Activated B cell treated with CpG ODN at 0.5 μM for 24 hours (primary cell): Measurements from ENCODE around the gene LIPC. TPM values are rescaled to one million over a fixed set of nuclear protein-coding genes. Genes with fewer than 3 reads are reported as not detected.

ENCODE experiments used
- ATAC-seq: fragments of 200-7000 bp; cut with Tn5 transposase; one replicate; pipeline ENCODE4 v1.10.0; 2021; ENCODE audit warnings: low read depth, mild to moderate bottlenecking, moderate library complexity
- CTCF ChIA-PET: fragments of 350-600 bp; sonication (Branson Sonifier 250); formaldehyde crosslinking; loops from one replicate; lab custom pipeline; 2021; ENCODE audit warnings: antibody characterized with exemption; lab: Charles Lee
- POLR2A ChIA-PET: fragments of 350-600 bp; sonication (Branson Sonifier 250); formaldehyde crosslinking; loops from one replicate; lab custom pipeline; 2021; ENCODE audit warnings: antibody characterized with exemption; lab: Charles Lee
- DNase-seq: peaks from one replicate; pipeline ENCODE4 v3.0.0; 2022
- H3K27ac Mint-ChIP-seq: one replicate; pipeline ENCODE4 v1.8.0; 2020; ENCODE audit warnings: mixed read lengths
- H3K27me3 Mint-ChIP-seq: one replicate; pipeline ENCODE4 v1.8.0; 2021; ENCODE audit warnings: mixed read lengths
- H3K36me3 Mint-ChIP-seq: one replicate; pipeline ENCODE4 v1.8.0; 2021; ENCODE audit warnings: low read depth, mixed read lengths
- H3K4me1 Mint-ChIP-seq: one replicate; pipeline ENCODE4 v1.8.0; 2021; ENCODE audit warnings: mixed read lengths
- H3K4me3 Mint-ChIP-seq: one replicate; pipeline ENCODE4 v1.8.0; 2020; ENCODE audit warnings: mild to moderate bottlenecking, mixed read lengths
- H3K9me3 Mint-ChIP-seq: one replicate; pipeline ENCODE4 v1.8.0; 2020; ENCODE audit warnings: mixed read lengths
- intact Hi-C: fragments of 100-400 bp; cut with micrococcal nuclease; formaldehyde crosslinking; loops from one replicate; pipeline ENCODE4 v1.15.1; 2024
- total RNA-seq: library from RNA; stranded (reverse); gene quantifications from 2 replicates; pipeline ENCODE4 v1.2.3, GENCODE V29; 2022
- TF ChIP-seq, protein P1 (sequence below): fragments of 200-600 bp; IDR thresholded peaks from one replicate; pipeline ENCODE4 v1.8.0; 2022; ENCODE audit warnings: antibody characterized with exemption, mild to moderate bottlenecking

LIPC gene
- total RNA-seq, 1 donor from 2014 or later: not detected

DNA sequence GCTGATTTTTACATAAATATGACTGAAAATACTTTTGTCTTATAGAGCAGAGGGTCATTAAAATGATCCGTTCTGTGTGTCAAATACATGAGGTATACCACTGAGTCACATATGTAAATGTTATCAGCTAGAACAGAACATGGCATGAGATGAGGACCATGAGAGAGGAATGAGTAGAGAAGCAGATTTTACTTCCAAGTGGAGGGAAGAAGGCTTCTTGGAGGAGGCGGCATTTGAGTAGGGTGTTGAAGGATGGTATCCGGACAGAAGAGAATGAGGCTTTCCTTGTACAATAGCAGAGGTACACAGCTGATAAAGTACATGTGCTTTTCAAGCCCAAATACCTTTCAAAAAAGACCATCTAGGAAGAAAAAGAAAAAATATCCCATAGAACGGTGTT is 4.8 kb downstream of the LIPC start:
- no peak for DNase-seq
- no peaks in the 10 kb centered on the region for H3K4me1 Mint-ChIP-seq
- no peak for ATAC-seq
- TF ChIP-seq, protein P1, sequence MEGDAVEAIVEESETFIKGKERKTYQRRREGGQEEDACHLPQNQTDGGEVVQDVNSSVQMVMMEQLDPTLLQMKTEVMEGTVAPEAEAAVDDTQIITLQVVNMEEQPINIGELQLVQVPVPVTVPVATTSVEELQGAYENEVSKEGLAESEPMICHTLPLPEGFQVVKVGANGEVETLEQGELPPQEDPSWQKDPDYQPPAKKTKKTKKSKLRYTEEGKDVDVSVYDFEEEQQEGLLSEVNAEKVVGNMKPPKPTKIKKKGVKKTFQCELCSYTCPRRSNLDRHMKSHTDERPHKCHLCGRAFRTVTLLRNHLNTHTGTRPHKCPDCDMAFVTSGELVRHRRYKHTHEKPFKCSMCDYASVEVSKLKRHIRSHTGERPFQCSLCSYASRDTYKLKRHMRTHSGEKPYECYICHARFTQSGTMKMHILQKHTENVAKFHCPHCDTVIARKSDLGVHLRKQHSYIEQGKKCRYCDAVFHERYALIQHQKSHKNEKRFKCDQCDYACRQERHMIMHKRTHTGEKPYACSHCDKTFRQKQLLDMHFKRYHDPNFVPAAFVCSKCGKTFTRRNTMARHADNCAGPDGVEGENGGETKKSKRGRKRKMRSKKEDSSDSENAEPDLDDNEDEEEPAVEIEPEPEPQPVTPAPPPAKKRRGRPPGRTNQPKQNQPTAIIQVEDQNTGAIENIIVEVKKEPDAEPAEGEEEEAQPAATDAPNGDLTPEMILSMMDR: no peak
- H3K4me3 Mint-ChIP-seq: no peak overlapping the region
- no peaks in the 10 kb centered on the region for H3K27me3 Mint-ChIP-seq
- intact Hi-C loops: no loop called here
- no peak overlapping the region for H3K27ac Mint-ChIP-seq
- CTCF ChIA-PET: no interaction called here
- POLR2A ChIA-PET: no interaction called here
- H3K36me3 Mint-ChIP-seq: no peaks in the 10 kb centered on the region
- H3K9me3 Mint-ChIP-seq: no peaks in the 10 kb centered on the region

DNA sequence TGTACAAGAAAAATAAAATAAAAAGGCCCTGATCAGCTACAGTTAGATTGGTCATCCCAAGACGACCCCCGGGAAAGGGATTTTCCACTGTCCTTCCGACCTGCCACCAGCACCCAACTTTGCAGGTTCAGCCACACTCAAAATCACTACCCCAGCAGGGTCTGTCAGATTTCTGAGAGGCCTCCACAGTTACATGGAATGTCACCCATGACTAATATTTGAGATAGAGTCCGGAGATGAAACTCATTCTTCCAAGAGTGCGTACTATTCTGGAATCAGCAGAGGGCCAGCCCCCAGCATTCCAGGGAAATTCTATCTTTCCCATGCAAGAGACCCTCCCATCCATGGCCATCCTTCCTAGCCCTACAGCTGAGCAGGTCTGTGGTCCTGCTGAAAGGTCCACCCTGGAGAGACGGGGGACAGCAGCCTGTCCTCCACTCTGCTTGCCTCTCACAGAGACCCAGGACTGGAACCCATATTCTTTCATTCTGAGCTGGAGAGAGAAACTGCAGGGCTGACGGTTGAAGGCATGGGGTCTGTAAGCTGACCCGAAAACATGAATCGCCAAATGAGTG is 5.8 kb downstream of the LIPC start:
- intact Hi-C loops: no loop called here
- DNase-seq: no peak
- no peak for ATAC-seq
- Mint-ChIP-seq H3K4me1 (no peaks in the 10 kb centered on the region), H3K36me3 (no peaks in the 10 kb centered on the region), H3K4me3 (no peak overlapping the region), H3K27me3 (no peaks in the 10 kb centered on the region), H3K27ac (no peak overlapping the region), H3K9me3 (no peaks in the 10 kb centered on the region)
- ChIA-PET CTCF (no interaction called here), POLR2A (no interaction called here)
- TF ChIP-seq, protein P1: no peak

DNA sequence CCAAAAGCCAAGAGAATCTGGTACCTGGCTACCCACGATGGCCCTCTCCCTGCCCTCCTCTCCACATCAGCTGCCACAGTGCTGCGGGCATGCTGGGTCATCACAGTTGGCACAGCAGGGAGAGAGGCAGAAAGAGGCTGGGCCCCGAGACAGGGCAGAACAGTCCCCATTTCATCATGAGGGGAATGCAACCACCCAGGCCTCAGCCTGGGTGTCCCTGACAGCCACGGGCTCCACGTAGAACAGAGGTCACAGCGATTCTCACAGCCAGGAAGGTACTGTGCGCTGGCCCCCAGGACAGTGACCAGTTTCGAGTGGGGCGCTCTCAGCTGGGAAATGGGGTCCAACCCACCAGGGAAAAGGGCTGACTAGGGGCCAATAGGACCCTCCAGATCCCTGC is 6.3 kb downstream of the LIPC start:
- Mint-ChIP-seq H3K27me3 (no peaks in the 10 kb centered on the region), H3K36me3 (no peaks in the 10 kb centered on the region)
- CTCF ChIA-PET: no interaction called here

DNA sequence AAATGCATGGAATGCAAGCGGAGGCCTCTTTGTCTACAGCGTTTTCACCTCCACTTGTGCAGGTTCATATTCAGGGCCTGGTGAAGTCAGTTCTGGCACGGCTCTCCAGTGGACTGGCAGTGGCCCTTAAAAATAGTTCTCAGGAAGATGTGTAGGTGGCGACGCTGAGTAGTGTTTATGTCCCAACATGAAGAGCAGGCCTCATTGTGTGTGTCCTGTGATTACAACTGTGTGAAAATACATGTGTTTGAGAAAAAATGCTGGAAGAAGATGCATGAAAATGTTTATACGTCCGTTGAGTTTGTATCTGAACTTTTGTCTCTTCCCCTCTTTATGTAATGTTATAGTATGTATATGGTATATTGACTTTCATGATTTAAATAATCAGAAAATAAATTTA is 7.2 kb downstream of the LIPC start:
- POLR2A ChIA-PET: no interaction called here
- intact Hi-C loops: no loop called here
- Mint-ChIP-seq H3K27me3 (no peaks in the 10 kb centered on the region), H3K36me3 (no peaks in the 10 kb centered on the region), H3K4me1 (no peaks in the 10 kb centered on the region), H3K4me3 (no peak overlapping the region), H3K27ac (no peak overlapping the region), H3K9me3 (no peaks in the 10 kb centered on the region)
- CTCF ChIA-PET: no interaction called here
- DNase-seq: no peak
- TF ChIP-seq, protein P1: no peak
- no peak for ATAC-seq

More for the DNA sequence above, 6.3 kb downstream of the LIPC start:
- no peaks in the 10 kb centered on the region for H3K4me1 Mint-ChIP-seq
- H3K4me3 Mint-ChIP-seq: no peak overlapping the region
- POLR2A ChIA-PET: no interaction called here
- no peak for DNase-seq
- TF ChIP-seq, protein P1: no peak
- no peaks in the 10 kb centered on the region for H3K9me3 Mint-ChIP-seq
- intact Hi-C loops: no loop called here
- no peak overlapping the region for H3K27ac Mint-ChIP-seq
- no peak for ATAC-seq

DNA sequence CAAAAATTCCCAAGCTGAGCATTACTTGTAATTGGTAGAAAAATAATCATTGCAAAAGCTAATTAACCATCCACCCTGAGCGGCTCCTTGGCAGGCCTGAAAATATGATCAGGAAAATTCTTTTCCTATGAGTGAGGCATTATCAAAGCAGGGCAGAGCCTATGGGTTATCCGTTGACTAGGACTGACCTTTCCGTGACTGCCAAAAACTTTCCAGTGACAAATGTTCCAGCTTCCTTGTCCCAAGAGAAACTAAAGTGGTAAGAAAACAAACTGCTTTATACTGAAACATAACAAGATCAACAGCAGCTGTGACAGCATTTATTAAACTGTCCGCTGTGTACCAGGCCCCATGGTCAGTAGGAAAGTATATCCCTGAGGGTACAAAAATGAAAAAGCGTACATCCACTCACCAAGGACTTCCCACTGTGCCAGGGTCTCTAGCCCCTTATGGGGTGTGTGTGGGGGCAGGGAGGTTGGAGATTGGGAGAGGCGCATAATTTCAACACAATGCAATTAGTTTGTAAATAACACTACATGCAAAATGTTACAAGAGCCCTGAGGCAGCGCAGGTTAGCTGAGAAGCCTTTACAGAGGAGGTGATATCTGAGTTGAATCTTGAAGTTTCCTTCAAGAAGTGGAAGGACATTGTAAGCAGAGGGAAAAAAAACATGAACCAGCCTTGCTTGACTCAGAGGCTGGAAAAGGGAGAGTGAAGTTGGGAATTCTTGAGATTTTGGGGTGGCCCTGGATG is 8.5 kb downstream of the LIPC start:
- H3K27me3 Mint-ChIP-seq: no peaks in the 10 kb centered on the region
- CTCF ChIA-PET: no interaction called here
- H3K27ac Mint-ChIP-seq: no peak overlapping the region
- no peak overlapping the region for H3K4me3 Mint-ChIP-seq
- intact Hi-C loops: no loop called here
- TF ChIP-seq, protein P1: no peak
- H3K36me3 Mint-ChIP-seq: no peaks in the 10 kb centered on the region
- no peaks in the 10 kb centered on the region for H3K9me3 Mint-ChIP-seq
- DNase-seq (no peak), ATAC-seq (no peak)
- no peaks in the 10 kb centered on the region for H3K4me1 Mint-ChIP-seq
- POLR2A ChIA-PET: no interaction called here
